Measurements from ENCODE around the gene SSMEM1. TPM values are rescaled to one million over a fixed set of nuclear protein-coding genes. Genes with fewer than 3 reads are reported as not detected.
"Not testable (repeated sequence)": the region's sequence is repeated elsewhere in the genome, so short reads cannot be mapped to it uniquely, and the experiment has no call there.

Gene SSMEM1
- total RNA-seq, 4 donors from 2014 or later: 0.44 TPM; not detected in 3

- ATAC-seq (ENCODE audit: low FRiP score): no peak
Measured at GRCh38 chr7:130221746-130222145, 14.1 kb downstream of the SSMEM1 start.

GRCh38 chr7:130223646-130224045 lies 16.0 kb downstream of the SSMEM1 start:
- no peak for TF ChIP-seq CTCF (IDR thresholded peaks at IDR 0.05)
- ATAC-seq (ENCODE audit: low FRiP score) (no peak), DNase-seq (ENCODE audit: low spot score) (no peak)

More at GRCh38 chr7:130221746-130222145, 14.1 kb downstream of the SSMEM1 start:
- no peak for DNase-seq (ENCODE audit: low spot score)
- TF ChIP-seq CTCF (IDR thresholded peaks at IDR 0.05): no peak

GRCh38 chr7:130224210-130224609 lies 16.6 kb downstream of the SSMEM1 start:
- no peak for ATAC-seq (ENCODE audit: low FRiP score)
- DNase-seq (ENCODE audit: low spot score): no peak
- no peak for TF ChIP-seq CTCF (IDR thresholded peaks at IDR 0.05)

GRCh38 chr7:130224923-130225322 lies 17.3 kb downstream of the SSMEM1 start:
- not testable (repeated sequence) for DNase-seq (ENCODE audit: low spot score); ATAC-seq (ENCODE audit: low FRiP score)

GRCh38 chr7:130226333-130226732 lies 18.7 kb downstream of the SSMEM1 start:
- no peak for ATAC-seq (ENCODE audit: low FRiP score)
- no peak for TF ChIP-seq CTCF (IDR thresholded peaks at IDR 0.05)
- no peak for DNase-seq (ENCODE audit: low spot score)

- DNase-seq (ENCODE audit: low spot score): no peak
- no peak for ATAC-seq (ENCODE audit: low FRiP score)
Measured at GRCh38 chr7:130227883-130228575, 20.4 kb downstream of the SSMEM1 start.

GRCh38 chr7:130228840-130229502 lies 21.3 kb downstream of the SSMEM1 start:
- no peak for DNase-seq (ENCODE audit: low spot score)
- ATAC-seq (ENCODE audit: low FRiP score): no peak
- no peak for TF ChIP-seq CTCF (IDR thresholded peaks at IDR 0.05)

More at GRCh38 chr7:130227883-130228575, 20.4 kb downstream of the SSMEM1 start:
- no peak for TF ChIP-seq CTCF (IDR thresholded peaks at IDR 0.05)

GRCh38 chr7:130229981-130230380 lies 22.3 kb downstream of the SSMEM1 start:
- ATAC-seq (ENCODE audit: low FRiP score); DNase-seq (ENCODE audit: low spot score): not testable (repeated sequence)
